ENCODE results near the gene NUDT16. TPM values are rescaled to one million over a fixed set of nuclear protein-coding genes. Genes with fewer than 3 reads are reported as not detected.
"Not testable (repeated sequence)": the region's sequence is repeated elsewhere in the genome, so short reads cannot be mapped to it uniquely, and the experiment has no call there.

The NUDT16 gene
- polyA plus RNA-seq, 1 donor = 45.3 TPM

GRCh38 chr3:131380821-131381444, 641 bp upstream of the NUDT16 start:
- DNase-seq = not testable (repeated sequence)

DNA sequence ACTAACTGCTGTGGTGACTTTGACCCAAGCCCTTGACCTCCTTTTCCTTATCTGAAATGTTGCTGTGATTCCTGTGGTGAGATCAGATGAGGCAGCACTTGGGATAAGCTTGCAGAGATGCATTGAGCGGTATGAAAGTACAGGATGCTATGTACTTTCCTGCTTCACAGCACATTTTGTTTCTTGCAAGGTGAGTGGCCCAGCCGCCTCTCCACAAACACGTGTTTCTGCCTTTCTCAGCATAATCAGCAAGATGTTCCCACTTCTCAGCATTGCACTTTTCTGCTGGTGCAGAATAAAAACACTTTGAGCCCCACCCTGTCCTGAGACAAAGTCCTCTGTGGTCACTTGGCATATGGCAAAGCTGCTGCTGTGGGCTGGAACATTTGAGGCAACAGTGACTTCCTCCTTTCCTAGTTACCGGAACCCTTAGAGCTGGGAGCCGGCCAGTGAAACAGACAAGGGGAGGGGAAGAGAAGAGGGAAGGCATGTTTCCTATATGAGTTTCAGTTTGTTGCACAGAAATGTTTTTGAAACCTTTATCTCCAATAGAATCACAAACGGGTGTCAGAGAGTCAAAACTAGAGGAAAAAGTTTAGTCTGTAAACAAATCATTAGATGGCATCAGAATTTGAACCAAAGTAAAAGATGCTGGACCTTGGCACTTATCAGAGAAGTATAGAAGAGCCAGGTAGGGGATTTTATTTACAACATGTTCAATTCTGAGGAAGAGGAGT, 5.0 kb downstream of the NUDT16 start:
- no peak for DNase-seq

DNA sequence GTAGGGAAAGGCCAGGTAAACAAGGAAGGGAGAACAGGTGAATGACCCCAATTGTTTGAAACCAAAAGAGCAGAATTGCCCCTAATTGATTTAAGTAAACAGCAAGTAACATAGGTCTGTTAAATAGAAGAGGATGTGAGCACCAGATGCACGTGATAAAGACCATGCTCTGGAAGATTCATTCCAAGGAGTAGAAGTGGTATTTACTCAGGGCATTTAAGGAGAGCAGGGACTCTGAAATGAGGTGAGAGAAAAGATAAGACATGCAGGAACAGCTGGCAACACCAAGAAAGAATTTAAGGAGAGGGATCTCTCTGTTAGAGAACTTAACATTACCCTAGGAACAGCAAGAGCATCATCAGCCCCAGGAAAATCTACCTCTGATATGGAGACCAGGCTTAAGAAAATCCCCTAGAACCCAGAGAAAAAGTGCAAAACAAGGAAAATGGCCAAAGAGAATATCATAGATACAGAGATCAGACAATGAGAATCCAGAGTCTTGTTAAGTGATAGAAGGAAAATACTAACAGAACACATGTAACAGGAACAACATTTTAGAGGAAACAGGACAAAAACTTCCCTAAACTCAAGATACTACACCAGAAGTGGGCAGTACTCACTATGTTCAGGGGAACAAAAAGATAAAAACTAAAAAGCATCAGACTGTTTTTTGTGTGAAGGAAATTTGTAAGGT, 6.4 kb downstream of the NUDT16 start:
- DNase-seq = no peak

GRCh38 chr3:131388490-131388799, 6.9 kb downstream of the NUDT16 start:
- DNase-seq = no peak

GRCh38 chr3:131390331-131390730, 8.8 kb downstream of the NUDT16 start:
- no peak for DNase-seq

DNA sequence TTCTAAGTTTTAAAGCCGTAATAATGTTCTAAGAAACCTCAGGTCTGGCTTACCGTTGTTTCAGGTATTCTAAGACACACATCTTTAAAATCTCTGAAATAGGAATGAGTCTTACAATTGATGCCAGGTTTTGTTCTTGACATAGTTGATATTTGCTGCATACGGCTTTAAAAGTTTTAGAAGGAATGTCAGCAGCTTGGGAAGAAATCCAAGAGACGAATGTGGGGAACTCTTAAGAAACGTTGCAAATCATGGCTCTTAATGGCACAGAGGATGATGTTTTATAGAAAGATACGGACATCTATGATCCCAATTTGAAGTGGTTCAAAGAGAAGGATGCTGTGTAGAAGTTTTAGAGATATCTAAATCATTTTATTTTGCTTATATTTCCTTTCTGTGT, 11.5 kb downstream of the NUDT16 start:
- no peak for DNase-seq

DNA sequence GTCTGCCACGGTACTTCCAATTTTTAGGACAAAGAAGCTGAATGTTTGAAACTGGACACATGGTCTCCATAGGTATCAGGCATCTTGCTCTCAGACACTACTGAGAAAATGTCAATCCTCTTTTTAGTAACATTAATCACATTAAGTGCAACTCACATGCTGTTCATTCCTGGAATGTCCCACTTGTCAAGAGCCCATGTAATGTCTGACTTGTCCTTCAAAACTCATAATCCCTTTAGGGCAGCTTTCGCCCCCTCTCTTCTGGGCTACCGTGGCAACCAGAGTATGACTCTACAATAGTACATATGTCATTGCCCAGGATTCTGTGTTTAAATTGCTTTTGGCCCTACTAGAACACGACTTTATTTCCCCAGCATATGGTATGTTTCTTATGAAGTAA, 12.3 kb downstream of the NUDT16 start:
- DNase-seq = no peak

GRCh38 chr3:131394400-131394799, 12.8 kb downstream of the NUDT16 start:
- no peak for DNase-seq

- DNase-seq = no peak
Measured at GRCh38 chr3:131396170-131396569, 14.6 kb downstream of the NUDT16 start.

DNA sequence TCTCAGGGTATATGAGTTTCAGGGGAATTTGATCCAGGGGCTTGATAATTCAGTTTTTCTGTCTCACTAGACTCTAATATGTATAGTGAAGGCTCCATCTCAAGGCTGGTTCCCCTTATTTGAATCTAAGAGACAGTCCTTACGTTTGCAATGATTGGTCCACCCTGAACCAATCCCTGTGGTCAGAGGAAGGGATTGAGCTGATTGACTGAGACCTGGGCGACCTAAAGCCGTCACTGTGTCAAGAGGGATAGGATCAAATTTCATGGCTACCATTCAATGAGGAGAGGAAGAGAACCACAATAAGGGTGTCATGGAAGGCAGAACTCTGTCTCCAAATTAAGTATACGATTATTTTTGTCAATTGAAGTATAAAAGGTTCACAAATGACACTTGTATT, 16.3 kb downstream of the NUDT16 start:
- no peak for DNase-seq

- no peak for DNase-seq
Measured at GRCh38 chr3:131401978-131402377, 20.4 kb downstream of the NUDT16 start.

DNA sequence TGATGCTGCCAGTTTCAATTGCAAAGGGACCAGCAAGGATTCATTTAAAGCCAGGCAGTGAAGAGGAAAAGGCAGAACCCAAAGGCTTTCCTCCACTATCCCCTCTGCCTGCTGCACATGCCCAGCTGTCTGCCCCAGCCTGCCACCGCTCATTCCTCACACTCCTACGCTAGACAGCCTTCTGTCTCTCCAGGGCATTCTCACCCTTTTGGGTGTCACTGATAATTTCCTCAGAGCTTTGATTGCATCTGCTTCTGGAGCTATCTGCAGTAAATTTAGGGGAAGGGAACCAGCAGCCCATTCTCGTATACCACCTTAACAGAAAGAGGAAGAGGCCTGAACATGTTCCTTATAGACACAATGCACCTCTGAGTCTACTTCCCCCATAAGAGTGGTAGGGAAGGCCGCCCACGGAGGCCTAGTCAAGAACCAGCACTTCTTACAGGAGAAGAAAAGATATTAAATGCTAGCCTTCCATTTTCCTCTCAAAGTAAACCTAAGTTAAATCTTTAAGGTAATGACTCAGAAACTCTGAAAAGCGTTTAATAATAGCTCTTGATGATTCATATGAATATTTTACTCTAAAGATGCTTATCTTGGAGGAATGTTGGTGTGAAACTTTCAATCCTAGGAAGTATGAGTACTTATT, 20.9 kb downstream of the NUDT16 start:
- DNase-seq = no peak

DNA sequence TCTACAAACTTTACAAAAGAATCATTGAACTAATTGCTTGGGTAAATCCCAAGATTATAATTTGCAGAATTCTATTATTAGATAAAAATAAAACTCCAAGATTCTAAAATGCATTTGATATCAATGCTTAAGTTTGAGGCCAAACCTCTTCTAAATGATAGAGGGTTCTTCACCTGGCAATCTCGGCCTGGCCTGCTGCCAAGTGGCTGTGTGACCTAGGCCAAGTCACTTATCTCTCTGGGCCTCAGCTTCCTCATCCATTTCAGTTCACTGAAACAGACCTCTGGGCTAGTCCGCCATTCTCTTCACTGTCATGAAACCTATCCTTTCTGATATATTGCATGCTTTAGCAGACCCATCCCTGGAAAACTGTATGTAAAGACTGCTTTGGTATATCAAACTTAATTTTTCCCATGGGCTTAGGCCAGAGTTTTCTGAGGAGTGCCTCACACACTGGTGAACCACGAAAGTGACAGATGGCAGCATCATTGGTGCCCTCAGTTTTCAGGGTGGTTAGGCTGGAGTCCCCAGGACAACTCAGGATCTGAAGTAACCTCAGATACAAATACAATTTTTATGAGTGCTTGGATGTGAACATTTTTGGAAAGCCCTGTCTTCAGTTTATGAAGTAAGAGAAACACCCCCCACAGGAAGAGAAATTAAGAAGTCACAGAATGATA, 21.8 kb downstream of the NUDT16 start:
- DNase-seq = no peak

DNA sequence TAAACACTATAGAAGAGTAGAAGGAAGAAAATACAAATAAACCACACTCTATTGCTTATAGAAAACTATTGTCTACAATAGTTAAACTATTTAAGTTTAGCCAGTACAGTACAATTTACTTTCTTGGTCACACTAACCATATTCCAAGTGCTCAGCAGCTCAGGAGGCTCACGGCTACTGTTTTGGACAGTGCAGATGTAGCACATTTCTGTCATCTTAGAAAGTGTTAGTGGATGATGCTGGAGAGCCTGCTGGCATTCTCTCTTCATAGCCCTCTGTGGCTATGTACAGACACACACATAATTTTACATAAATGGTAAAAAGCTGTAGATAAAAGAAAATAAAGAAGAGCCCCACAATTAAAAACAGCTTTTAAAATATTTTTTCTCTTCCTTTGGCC, 23.8 kb downstream of the NUDT16 start:
- DNase-seq = no peak

DNA sequence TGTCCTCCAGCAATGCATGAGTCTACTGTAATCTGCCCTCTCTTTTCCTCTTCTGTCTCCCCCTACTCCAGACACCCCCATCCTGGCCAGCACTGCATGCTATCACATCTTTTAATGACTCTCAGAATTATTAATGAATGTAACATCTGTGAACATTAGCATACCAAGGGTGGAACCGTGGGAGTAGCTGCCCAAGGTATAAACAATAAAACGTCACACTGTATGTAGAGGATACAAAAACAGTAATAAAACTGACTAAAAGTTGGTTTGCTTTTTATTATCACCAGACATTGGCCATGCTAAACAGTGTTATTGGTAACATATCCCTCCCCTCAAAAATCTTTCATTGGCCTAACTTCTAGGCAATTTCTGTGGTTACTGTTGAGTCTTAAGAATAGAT, 24.7 kb downstream of the NUDT16 start:
- no peak for DNase-seq

GRCh38 chr3:131417751-131418150, 36.2 kb downstream of the NUDT16 start:
- DNase-seq = no peak

- no peak for DNase-seq
Measured at GRCh38 chr3:131421301-131421700, 39.7 kb downstream of the NUDT16 start.

DNA sequence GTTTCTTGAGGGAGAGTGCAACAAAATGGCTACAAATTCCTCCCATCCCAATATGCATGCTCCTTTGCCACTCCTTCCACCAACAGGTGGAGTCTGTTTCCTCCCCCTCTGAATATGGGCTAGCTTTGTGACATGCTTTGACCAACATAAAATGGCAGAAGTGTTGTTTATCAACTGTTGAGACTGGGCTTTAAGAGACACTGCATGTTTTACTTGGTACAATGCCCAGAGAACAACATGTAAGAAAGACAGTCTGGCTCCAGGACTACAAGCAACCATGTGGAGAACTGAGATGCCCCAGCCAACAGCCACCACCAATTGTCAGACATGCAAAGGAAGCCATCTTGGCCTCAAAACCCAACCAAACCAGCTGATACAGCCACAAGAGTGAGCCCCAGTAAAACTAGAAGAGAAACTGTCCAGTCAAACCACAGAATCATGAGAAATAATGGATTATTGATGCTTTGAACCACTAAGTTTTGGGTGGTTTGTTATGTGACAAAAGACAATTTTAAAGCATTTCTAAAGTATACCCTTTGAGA, 40.5 kb downstream of the NUDT16 start:
- DNase-seq = no peak

GRCh38 chr3:131427226-131427625, 45.7 kb downstream of the NUDT16 start:
- no peak for DNase-seq

GRCh38 chr3:131431754-131432153, 50.2 kb downstream of the NUDT16 start:
- no peak for DNase-seq

DNA sequence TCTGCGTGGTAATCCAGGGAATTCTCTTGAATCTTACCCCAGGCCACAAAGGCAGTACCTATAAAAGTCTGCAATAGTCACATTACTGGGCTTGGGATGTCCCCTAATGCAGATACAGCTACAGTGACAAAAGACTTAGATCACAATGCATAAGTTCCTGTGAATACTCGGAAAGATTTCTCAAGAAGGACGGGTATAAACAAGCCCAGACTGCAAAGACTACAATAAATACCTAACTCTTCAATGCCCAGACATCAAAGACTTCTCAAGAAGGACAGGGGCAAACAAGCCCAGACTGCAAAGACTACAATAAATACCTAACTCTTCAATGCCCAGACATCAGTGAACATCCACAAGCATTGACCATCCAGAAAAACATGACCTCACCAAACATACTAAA, 50.9 kb downstream of the NUDT16 start:
- no peak for DNase-seq

DNA sequence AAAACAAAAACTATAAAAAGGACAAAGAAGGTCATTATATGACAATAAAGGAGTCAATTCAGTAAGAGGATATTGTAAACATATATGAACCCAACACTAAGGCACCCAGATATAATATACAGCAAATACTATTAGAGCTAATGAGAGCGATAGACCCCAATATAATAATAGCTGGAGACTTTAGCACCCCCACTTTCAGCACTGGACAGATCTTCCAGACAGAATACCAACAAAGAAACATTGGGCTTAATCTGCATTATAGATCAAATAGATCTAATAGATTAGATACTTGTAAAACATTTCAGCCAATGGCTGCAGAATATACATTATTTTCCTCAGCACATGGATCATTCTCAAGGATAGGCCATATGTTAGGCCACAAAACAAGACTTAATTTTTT, 53.4 kb downstream of the NUDT16 start:
- no peak for DNase-seq

Measured in left kidney (tissue), 2 donors.